ENCODE data around the gene TGFBR3L. TPM values are rescaled to one million over a fixed set of nuclear protein-coding genes. Genes with fewer than 3 reads are reported as not detected.

Gene TGFBR3L
- total and polyA plus RNA-seq, 2 of the 8 experiments (the other 6 are each of a cell fraction or from before 2014, with no cell fraction given), result 3.1 to 3.7 TPM

DNA sequence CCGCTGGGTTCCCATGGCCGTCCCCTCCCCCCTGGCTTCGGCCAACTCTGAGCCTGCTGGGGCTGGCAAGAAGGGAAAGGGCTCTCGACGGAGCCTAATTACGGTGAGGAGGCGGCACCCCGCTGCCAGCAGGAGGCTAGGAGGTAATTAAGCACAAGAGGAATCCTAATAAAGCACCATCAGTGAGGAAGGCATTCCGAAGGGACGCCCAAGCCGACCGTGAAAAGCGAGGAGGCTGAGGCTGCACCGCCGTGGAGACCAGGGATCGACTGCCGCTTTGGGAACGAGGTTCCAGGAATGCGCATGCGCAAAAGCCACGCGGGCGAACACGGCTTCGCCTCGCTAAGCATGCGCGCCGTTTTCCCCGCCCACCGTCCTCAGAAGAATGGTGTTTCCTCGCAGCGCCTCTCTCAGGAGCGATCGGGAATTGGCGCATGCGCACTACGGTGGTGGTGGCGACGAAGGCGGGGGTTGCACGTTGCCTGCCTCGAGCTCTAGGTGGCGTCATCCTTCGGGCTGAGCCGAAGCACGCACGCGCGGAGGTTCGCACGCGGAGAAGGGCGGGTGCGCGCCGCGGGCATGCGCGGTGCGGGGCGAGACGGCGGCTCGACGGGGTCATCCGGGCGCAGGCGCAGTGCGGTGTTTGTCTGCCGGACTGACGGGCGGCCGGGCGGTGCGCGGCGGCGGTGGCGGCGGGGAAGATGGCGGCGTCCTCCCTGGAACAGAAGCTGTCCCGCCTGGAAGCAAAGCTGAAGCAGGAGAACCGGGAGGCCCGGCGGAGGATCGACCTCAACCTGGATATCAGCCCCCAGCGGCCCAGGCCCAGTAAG is 11.2 kb upstream of the TGFBR3L start, which contains the start of gene MAP2K7 (continued):
- TF ChIP-seq CBX5 (IDR thresholded peaks at IDR 0.05; ENCODE audit: low read depth, low read length) (no peak), RNF2 (IDR thresholded peaks at IDR 0.05; ENCODE audit: borderline replicate concordance, low read depth, low read length, missing control alignments, poor library complexity, severe bottlenecking) (no peak), RBBP5 (IDR thresholded peaks at IDR 0.05; ENCODE audit: borderline replicate concordance, low read depth, low read length) (peak; percentile 76; the same call in 1 of the 2 replicates), SP1 (IDR thresholded peaks at IDR 0.05; ENCODE audit: low read depth, low read length) (no peak), SP4 (IDR thresholded peaks at IDR 0.05; ENCODE audit: low read length) (no peak), CHD1 (IDR thresholded peaks at IDR 0.05; ENCODE audit: low read depth, low read length) (no peak), FOSL1 (IDR thresholded peaks at IDR 0.05; ENCODE audit: insufficient read depth, low read depth, low read length) (no peak), CBX8 (IDR thresholded peaks at IDR 0.05; ENCODE audit: borderline replicate concordance, low read depth, low read length) (no peak), SP2 (IDR thresholded peaks at IDR 0.05; ENCODE audit: low read length) (no peak), PHF8 (conservative IDR thresholded peaks at IDR 0.05; ENCODE audit: low read depth, low read length) (peak; percentile 74)
- TF ChIP-seq, protein P1, sequence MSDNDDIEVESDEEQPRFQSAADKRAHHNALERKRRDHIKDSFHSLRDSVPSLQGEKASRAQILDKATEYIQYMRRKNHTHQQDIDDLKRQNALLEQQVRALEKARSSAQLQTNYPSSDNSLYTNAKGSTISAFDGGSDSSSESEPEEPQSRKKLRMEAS (IDR thresholded peaks at IDR 0.05), result peak; percentile 97

Measured in H1 (cell line).